ENCODE measurements around the gene PPP1R9A. TPM values are rescaled to one million over a fixed set of nuclear protein-coding genes. Genes with fewer than 3 reads are reported as not detected.

The PPP1R9A gene
- total and polyA plus RNA-seq, 8 donors, result 18.7 to 28.6 (median 24.3) TPM

- DNase-seq (no peak), ATAC-seq (no peak)
- intact Hi-C loops (cut with DNase I), result no loop called here
- Histone ChIP-seq H3K4me1 (no peaks in the 10 kb centered on the region), H3K36me3 (no peaks in the 10 kb centered on the region), H3K27me3 (no peaks in the 10 kb centered on the region), H3K4me3 (no peak overlapping the region), H3K27ac (no peak overlapping the region), H3K9me3 (no peaks in the 10 kb centered on the region)
- no peak for TF ChIP-seq CTCF (IDR thresholded peaks at IDR 0.05)
Observed at GRCh38 chr7:94940241-94940640, 32.8 kb downstream of the PPP1R9A start.

- TF ChIP-seq CTCF (IDR thresholded peaks at IDR 0.05), result no peak
- no peak overlapping the region for H3K4me3 ChIP-seq
- no peaks in the 10 kb centered on the region for H3K9me3 ChIP-seq
- no peaks in the 10 kb centered on the region for H3K4me1 ChIP-seq
- intact Hi-C loops (cut with DNase I), result no loop called here
- no peak overlapping the region for H3K27ac ChIP-seq
- DNase-seq (no peak), ATAC-seq (no peak)
- no peaks in the 10 kb centered on the region for H3K27me3 ChIP-seq
- H3K36me3 ChIP-seq, result no peaks in the 10 kb centered on the region
Observed at GRCh38 chr7:94941844-94942632, 34.6 kb downstream of the PPP1R9A start.

GRCh38 chr7:94943134-94943533 lies 35.7 kb downstream of the PPP1R9A start:
- H3K4me3 ChIP-seq, result no peak overlapping the region
- H3K36me3 ChIP-seq, result no peaks in the 10 kb centered on the region
- no peaks in the 10 kb centered on the region for H3K4me1 ChIP-seq
- ATAC-seq, result no peak
- H3K9me3 ChIP-seq, result no peaks in the 10 kb centered on the region
- intact Hi-C loops (cut with DNase I), result no loop called here
- DNase-seq, result peak in 2 of 4 donors; percentile 30 to 46
- no peak for TF ChIP-seq CTCF (IDR thresholded peaks at IDR 0.05)
- H3K27ac ChIP-seq, result no peak overlapping the region
- no peaks in the 10 kb centered on the region for H3K27me3 ChIP-seq

GRCh38 chr7:94949532-94949931 lies 42.1 kb downstream of the PPP1R9A start:
- peaks cover 0 to 3% of the 10 kb centered on the region in 2 donors for H3K9me3 ChIP-seq
- no peaks in the 10 kb centered on the region for H3K27me3 ChIP-seq
- no peaks in the 10 kb centered on the region for H3K36me3 ChIP-seq
- no peak overlapping the region for H3K4me3 ChIP-seq
- ATAC-seq (no peak), DNase-seq (no peak)
- no peaks in the 10 kb centered on the region for H3K4me1 ChIP-seq
- intact Hi-C loops (cut with DNase I), result no loop called here
- H3K27ac ChIP-seq, result no peak overlapping the region
- TF ChIP-seq CTCF (IDR thresholded peaks at IDR 0.05), result no peak

GRCh38 chr7:94955807-94956206 lies 48.4 kb downstream of the PPP1R9A start:
- intact Hi-C loops (cut with DNase I), result no loop called here
- no peak for TF ChIP-seq CTCF (IDR thresholded peaks at IDR 0.05)

More at GRCh38 chr7:94955807-94956206, 48.4 kb downstream of the PPP1R9A start:
- Histone ChIP-seq H3K27me3 (no peaks in the 10 kb centered on the region), H3K27ac (no peak overlapping the region), H3K36me3 (no peaks in the 10 kb centered on the region), H3K9me3 (peaks cover 0 to 3% of the 10 kb centered on the region in 2 donors), H3K4me1 (no peaks in the 10 kb centered on the region), H3K4me3 (no peak overlapping the region)
- no peak for DNase-seq
- no peak for ATAC-seq
